Neuronal stem cell (in vitro differentiated cells): Measurements from ENCODE around the gene ALDH3B1.

Experiments
- DNase-seq: peaks from one replicate; pipeline ENCODE4 v3.0.0-alpha.2; 2013; ENCODE audit warnings: low spot score
- H2AFZ ChIP-seq: one replicate; pipeline ENCODE4 v1.6.1; 2013; ENCODE audit warnings: mild to moderate bottlenecking, low read length, inconsistent platforms
- H2AK5ac ChIP-seq: 2 replicates; pipeline ENCODE4 v1.6.1; 2013; ENCODE audit warnings: low read depth, mild to moderate bottlenecking, inconsistent platforms, low read length, moderate library complexity, mixed read lengths
- H2BK120ac ChIP-seq: 2 replicates; pipeline ENCODE4 v1.6.1; 2013; ENCODE audit warnings: low read depth, mild to moderate bottlenecking, inconsistent platforms, low read length, moderate library complexity, mixed read lengths
- H2BK12ac ChIP-seq: one replicate; pipeline ENCODE4 v1.6.1; 2013; ENCODE audit warnings: low read length, inconsistent platforms
- H2BK15ac ChIP-seq: 2 replicates; pipeline ENCODE4 v1.6.1; 2013; ENCODE audit warnings: mild to moderate bottlenecking, low read length, inconsistent platforms, mixed read lengths
- H2BK5ac ChIP-seq: one replicate; pipeline ENCODE4 v1.6.1; 2013; ENCODE audit warnings: inconsistent platforms, mild to moderate bottlenecking, low read length, moderate library complexity
- H3K14ac ChIP-seq: one replicate; pipeline ENCODE4 v1.6.1; 2013; ENCODE audit warnings: low read length, inconsistent platforms
- H3K18ac ChIP-seq: 2 replicates; pipeline ENCODE4 v1.6.1; 2013; ENCODE audit warnings: low read length, inconsistent platforms
- H3K23ac ChIP-seq: 2 replicates; pipeline ENCODE4 v1.6.1; 2013; ENCODE audit warnings: low read depth, mild to moderate bottlenecking, mixed read lengths, low read length, inconsistent platforms; ENCODE audit not compliant: poor library complexity
- H3K27ac ChIP-seq: replicated peaks from 3 replicates; pipeline ENCODE4 v1.5.1; 2013; ENCODE audit warnings: low read length, inconsistent platforms
- H3K27me3 ChIP-seq, 3 experiments: 2 replicates each; pipeline ENCODE4 v1.6.1; 2013; ENCODE audit warnings: low read length in 3 of 3, mild to moderate bottlenecking in 2 of 3, inconsistent platforms in 1 of 3, low read depth in 1 of 3, mixed read lengths in 1 of 3, moderate library complexity in 1 of 3; ENCODE audit not compliant: control insufficient read depth in 3 of 3, insufficient read depth in 3 of 3
- H3K36me3 ChIP-seq, 2 donors: replicated peaks in 1 of 2; 2 replicates each; pipeline ENCODE4 v1.6.1; 2013; ENCODE audit warnings: low read length in 2 of 2; ENCODE audit not compliant: control insufficient read depth in 2 of 2, insufficient read depth in 2 of 2
- H3K4ac ChIP-seq: 2 replicates; pipeline ENCODE4 v1.6.1; 2013; ENCODE audit warnings: inconsistent platforms, mild to moderate bottlenecking, low read length, moderate library complexity
- H3K4me1 ChIP-seq, 2 donors: 1 replicate in 1 of 2; 2 replicates in 1 of 2; pipeline ENCODE4 v1.6.1; 2013; ENCODE audit warnings: low read length in 2 of 2, low read depth in 1 of 2; ENCODE audit not compliant: control insufficient read depth in 2 of 2, insufficient read depth in 1 of 2
- H3K4me2 ChIP-seq: one replicate; pipeline ENCODE4 v1.6.1; 2013; ENCODE audit warnings: mild to moderate bottlenecking, low read length, inconsistent platforms; ENCODE audit not compliant: insufficient read depth, poor library complexity, severe bottlenecking
- H3K4me3 ChIP-seq, 2 donors: 2 replicates each; pipeline ENCODE4 v1.5.1; 2013; ENCODE audit warnings: low read length in 2 of 2, mild to moderate bottlenecking in 2 of 2, inconsistent platforms in 1 of 2, moderate library complexity in 1 of 2
- H3K79me1 ChIP-seq: one replicate; pipeline ENCODE4 v1.6.1; 2013; ENCODE audit warnings: low read depth, mild to moderate bottlenecking, inconsistent platforms, low read length, moderate library complexity
- H3K9ac ChIP-seq: one replicate; pipeline ENCODE4 v1.6.1; 2013; ENCODE audit warnings: mild to moderate bottlenecking, low read depth, low read length, inconsistent platforms; ENCODE audit not compliant: poor library complexity
- H3K9me3 ChIP-seq, 2 donors: replicated peaks in 1 of 2; 2 replicates each; pipeline versions ENCODE3 to v1.6.1; 2013; ENCODE audit warnings: low read length in 2 of 2, mild to moderate bottlenecking in 2 of 2, inconsistent platforms in 1 of 2, low read depth in 1 of 2, mixed read lengths in 1 of 2, moderate library complexity in 1 of 2; ENCODE audit not compliant: control insufficient read depth in 2 of 2, insufficient read depth in 1 of 2
- H4K8ac ChIP-seq: one replicate; pipeline ENCODE4 v1.6.1; 2013; ENCODE audit warnings: low read depth, mild to moderate bottlenecking, inconsistent platforms, low read length, moderate library complexity
- H4K91ac ChIP-seq: one replicate; pipeline ENCODE4 v1.6.1; 2013; ENCODE audit warnings: low read length, low read depth, mild to moderate bottlenecking, inconsistent platforms; ENCODE audit not compliant: poor library complexity
- WGBS, 2 donors: extraction: QIAGEN DNeasy Blood & Tissue Kit; methylation state at CpG; one replicate each; pipeline ENCODE4 v1.1.7; 2013; ENCODE audit warnings: missing lambda C conversion rate in 2 of 2, mixed read lengths in 1 of 2; ENCODE audit not compliant: insufficient read length in 2 of 2, insufficient replicate concordance in 1 of 2; ENCODE audit errors: extremely low coverage in 2 of 2; 5-methylcytosine and 5-hydroxymethylcytosine counted together

ALDH3B1 gene

DNA sequence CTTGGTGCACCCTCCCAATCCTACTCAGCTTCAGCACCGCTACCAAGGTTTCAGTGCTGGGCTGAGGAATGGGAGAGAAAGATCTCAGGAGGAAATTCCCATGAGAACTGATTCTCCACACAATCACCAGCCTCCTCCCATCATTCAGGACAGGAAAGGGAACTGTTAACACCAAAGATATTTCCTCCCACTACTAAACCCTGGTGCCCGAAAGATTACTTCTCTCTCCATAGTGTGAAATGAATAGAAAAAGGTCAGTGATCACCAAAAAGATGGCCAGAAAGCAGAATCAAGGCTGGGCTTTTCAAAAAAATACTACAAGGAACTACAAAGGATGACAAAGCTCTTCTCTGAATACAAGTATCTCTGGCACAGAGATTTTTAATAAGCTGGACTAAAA is 54.8 kb downstream of the ALDH3B1 start:
- no peak overlapping the region for H2BK12ac ChIP-seq
- H3K23ac ChIP-seq: no peak overlapping the region
- H2AFZ ChIP-seq: no peak overlapping the region
- no peaks in the 10 kb centered on the region for H3K9me3 ChIP-seq
- no peak overlapping the region for H4K91ac ChIP-seq
- H3K18ac ChIP-seq: no peak overlapping the region
- H2BK120ac ChIP-seq: no peak overlapping the region
- H3K4me2 ChIP-seq: no peak overlapping the region
- H3K14ac ChIP-seq: no peak overlapping the region
- H3K4ac ChIP-seq: no peak overlapping the region
- no peak overlapping the region for H3K9ac ChIP-seq
- H2AK5ac ChIP-seq: no peak overlapping the region
- no peak overlapping the region for H2BK15ac ChIP-seq
- no peak overlapping the region for H3K4me3 ChIP-seq
- WGBS, 2 donors: no CpG with 5 or more reads among the region's 2 CpGs
- H3K36me3 ChIP-seq: peaks cover 33 to 95% of the 10 kb centered on the region in 2 donors
- no peak overlapping the region for H4K8ac ChIP-seq
- H3K79me1 ChIP-seq: no peaks in the 10 kb centered on the region
- DNase-seq: no peak
- no peak overlapping the region for H3K27ac ChIP-seq
- no peak overlapping the region for H2BK5ac ChIP-seq
- no peaks in the 10 kb centered on the region for H3K27me3 ChIP-seq
- peaks cover 0 to 12% of the 10 kb centered on the region in 2 donors for H3K4me1 ChIP-seq

DNA sequence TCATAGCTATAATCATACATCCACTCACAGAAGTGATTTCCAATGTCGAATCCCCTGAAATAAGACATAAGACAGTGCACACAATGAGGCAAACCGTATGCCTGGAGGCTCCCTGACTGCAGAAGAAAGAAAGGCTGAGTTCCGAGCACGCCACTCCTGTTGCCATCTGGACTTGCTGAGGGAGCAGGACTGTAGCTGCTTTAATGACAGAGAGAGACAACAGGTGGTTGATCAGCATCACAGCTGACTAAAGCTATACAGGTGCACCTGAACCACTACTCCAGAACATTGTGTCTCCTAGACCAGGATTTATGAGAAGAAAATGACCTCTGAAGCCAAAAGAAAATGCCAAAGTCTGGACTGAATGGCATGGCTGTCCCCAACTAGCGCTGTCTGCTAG is 55.7 kb downstream of the ALDH3B1 start:
- Histone ChIP-seq H3K23ac (no peak overlapping the region), H3K36me3 (peaks cover 35 to 97% of the 10 kb centered on the region in 2 donors), H3K4me3 (no peak overlapping the region), H3K4me1 (peaks cover 0 to 12% of the 10 kb centered on the region in 2 donors), H3K14ac (no peak overlapping the region), H2AK5ac (no peak overlapping the region), H3K9ac (no peak overlapping the region), H3K27ac (no peak overlapping the region), H3K79me1 (no peaks in the 10 kb centered on the region), H3K4ac (no peak overlapping the region), H2BK12ac (no peak overlapping the region), H4K8ac (no peak overlapping the region), H3K18ac (no peak overlapping the region), H2BK120ac (no peak overlapping the region), H3K4me2 (no peak overlapping the region), H3K9me3 (no peaks in the 10 kb centered on the region), H2AFZ (no peak overlapping the region), H2BK15ac (no peak overlapping the region), H3K27me3 (no peaks in the 10 kb centered on the region), H4K91ac (no peak overlapping the region), H2BK5ac (no peak overlapping the region)
- no peak for DNase-seq
- no CpG with 5 or more reads among the region's 5 CpGs for whole genome bisulfite sequencing, 2 donors

DNA sequence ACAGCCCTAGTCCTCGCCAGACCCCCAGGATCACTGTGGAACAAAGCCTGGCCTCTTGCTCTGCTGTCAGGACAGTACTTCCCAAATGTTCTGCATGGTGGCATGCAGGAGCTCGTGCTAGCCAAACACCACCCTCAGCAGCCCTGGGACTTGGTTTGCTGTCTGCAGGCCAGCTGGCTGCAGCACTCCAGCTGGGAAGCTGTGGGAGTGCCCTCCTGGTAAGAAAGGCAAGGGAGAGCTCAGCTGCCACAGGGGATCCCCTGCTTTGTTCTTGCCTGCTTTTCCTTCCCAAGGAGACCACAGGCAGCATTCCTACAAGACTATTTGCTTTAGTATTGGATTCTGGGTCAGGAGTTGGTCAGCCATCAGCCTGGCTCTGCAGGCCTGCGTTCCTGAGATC is 56.6 kb downstream of the ALDH3B1 start:
- Histone ChIP-seq H3K23ac (no peak overlapping the region), H3K4me3 (no peak overlapping the region), H3K79me1 (no peaks in the 10 kb centered on the region), H3K14ac (no peak overlapping the region), H3K18ac (no peak overlapping the region), H3K27ac (peak overlapping the region; percentile 36), H3K27me3 (no peaks in the 10 kb centered on the region), H2AK5ac (no peak overlapping the region), H2BK5ac (no peak overlapping the region), H3K4me1 (peaks cover 0 to 12% of the 10 kb centered on the region in 2 donors), H2BK120ac (no peak overlapping the region), H3K9me3 (no peaks in the 10 kb centered on the region), H4K8ac (no peak overlapping the region), H3K4me2 (no peak overlapping the region), H2BK12ac (no peak overlapping the region), H3K36me3 (peaks cover 33 to 98% of the 10 kb centered on the region in 2 donors), H2AFZ (no peak overlapping the region), H3K9ac (peak overlapping the region; percentile 9), H2BK15ac (peak overlapping the region; percentile 37), H3K4ac (no peak overlapping the region), H4K91ac (no peak overlapping the region)
- no CpG with 5 or more reads among the region's 3 CpGs for WGBS, 2 donors
- DNase-seq: no peak

DNA sequence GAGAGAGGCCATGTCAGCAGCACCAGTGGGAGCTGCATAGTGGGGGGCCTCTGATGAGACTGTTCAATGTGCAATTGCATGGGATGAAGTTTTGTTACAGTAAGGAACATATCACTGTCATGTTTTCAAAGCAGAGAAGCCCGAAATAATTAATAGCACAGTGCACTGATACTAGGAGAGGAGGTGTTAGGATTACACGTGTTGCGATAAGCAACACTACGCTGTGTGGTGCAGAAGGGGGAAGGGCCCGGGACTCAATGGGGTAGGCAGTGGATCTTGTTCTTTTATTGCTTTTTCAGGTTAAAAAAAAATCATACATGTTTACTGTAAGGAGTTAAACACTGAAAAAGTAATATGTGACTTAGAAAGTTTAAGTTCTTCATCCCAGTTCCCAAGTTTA is 57.9 kb downstream of the ALDH3B1 start:
- Histone ChIP-seq H3K9me3 (no peaks in the 10 kb centered on the region), H3K27me3 (no peaks in the 10 kb centered on the region), H3K4ac (no peak overlapping the region), H4K91ac (no peak overlapping the region), H2BK15ac (no peak overlapping the region), H3K23ac (no peak overlapping the region), H3K36me3 (peaks cover 26 to 98% of the 10 kb centered on the region in 2 donors), H4K8ac (no peak overlapping the region), H3K27ac (no peak overlapping the region), H3K4me1 (peaks cover 0 to 12% of the 10 kb centered on the region in 2 donors), H3K4me2 (no peak overlapping the region), H2AK5ac (no peak overlapping the region), H3K79me1 (no peaks in the 10 kb centered on the region), H3K14ac (no peak overlapping the region), H3K4me3 (no peak overlapping the region), H2AFZ (no peak overlapping the region), H3K18ac (no peak overlapping the region), H2BK12ac (no peak overlapping the region), H2BK5ac (no peak overlapping the region), H3K9ac (no peak overlapping the region), H2BK120ac (no peak overlapping the region)
- no CpG with 5 or more reads among the region's 5 CpGs for WGBS, 2 donors
- DNase-seq: no peak
